ENCODE data around the gene DHODH. TPM values are rescaled to one million over a fixed set of nuclear protein-coding genes. Genes with fewer than 3 reads are reported as not detected.

DHODH gene
- total and polyA plus RNA-seq, 2 of the 13 experiments (the other 11 are each of a cell fraction or from before 2014, with no cell fraction given): 10.7 to 16.4 TPM

- in situ Hi-C loops (cut with HindIII; ENCODE audit: extremely low pct_ligation_motif_present, low pct_unique_long_range_greater_than_20kb) (no loop called here), intact Hi-C loops (cut with micrococcal nuclease; ENCODE audit: unreplicated experiment) (no loop called here)
- peaks cover 8 to 36% of the 10 kb centered on the region in 2 experiments for H3K36me3 ChIP-seq (replicated peaks in 1 of 2; ENCODE audit: control insufficient read depth in 1 of 2, insufficient read depth in 2 of 2, low read length in 2 of 2)
- no peak overlapping the region for H3K4me2 ChIP-seq (ENCODE audit: low read depth, low read length)
- no peak for DNase-seq (ENCODE audit: low spot score)
- H3K9ac ChIP-seq (ENCODE audit: insufficient read depth, low read depth, low read length): no peak overlapping the region
- FAIRE-seq: no peak
- peaks cover 39% of the 10 kb centered on the region for H3K4me1 ChIP-seq (ENCODE audit: insufficient read depth, low read length)
- BruUV-seq (replicated peaks): no TSS peak
- H3K4me3 ChIP-seq (replicated peaks in 1 of 3; ENCODE audit: insufficient read depth in 1 of 3, low read depth in 2 of 3, low read length in 3 of 3): no peak overlapping the region
- H2AFZ ChIP-seq (ENCODE audit: low read length): no peak overlapping the region
- TF ChIP-seq ZNF83 (CRISPR knock-in tag; IDR thresholded peaks at IDR 0.05; ENCODE audit: borderline replicate concordance) (no peak), ZNF629 (CRISPR knock-in tag; conservative IDR thresholded peaks at IDR 0.05) (peak; percentile 80)
- no peaks in the 10 kb centered on the region for H3K9me3 ChIP-seq (ENCODE audit: low read length)
- ChIA-PET POLR2A (interaction anchor here (0.9 to 2.0 kb wide), 2 partner anchors 39 to 79 kb away, joined by 4 to 5 read pairs; partner anchors contain the start of genes DHX38, HP and TXNL4B), CTCF (ENCODE audit: low intra/inter-chr PET ratio, low total read pairs) (no interaction called here)
- no peaks in the 10 kb centered on the region for H3K27me3 ChIP-seq (ENCODE audit: control insufficient read depth in 1 of 2, insufficient read depth in 2 of 2, low read length in 2 of 2)
- no peaks in the 10 kb centered on the region for H4K20me1 ChIP-seq (ENCODE audit: insufficient read depth, low read length)
- no peak for ATAC-seq
- H3K27ac ChIP-seq (ENCODE audit: extremely low read length, insufficient read depth, low read length): no peak overlapping the region
- whole genome bisulfite sequencing (ENCODE audit: low lambda C conversion rate): 96% methylated on average over 8 of the region's 8 CpGs
- no peaks in the 10 kb centered on the region for H3K79me2 ChIP-seq (ENCODE audit: insufficient read depth, low read length)
Observed at GRCh38 chr16:72014675-72015074, 6.1 kb downstream of the DHODH start.

- intact Hi-C loops (cut with micrococcal nuclease; ENCODE audit: unreplicated experiment): no loop called here
- POLR2A ChIA-PET: interaction anchor here (2.0 kb wide), 1 partner anchor 78 kb away, joined by 5 read pairs; the partner anchor contains the start of genes DHX38 and TXNL4B
Observed at GRCh38 chr16:72015124-72015523, 6.6 kb downstream of the DHODH start.

More at GRCh38 chr16:72015124-72015523, 6.6 kb downstream of the DHODH start:
- H3K4me2 ChIP-seq (ENCODE audit: low read depth, low read length): no peak overlapping the region
- FAIRE-seq (no peak), ATAC-seq (no peak), DNase-seq (ENCODE audit: low spot score) (no peak)
- H3K79me2 ChIP-seq (ENCODE audit: insufficient read depth, low read length): no peaks in the 10 kb centered on the region
- WGBS (ENCODE audit: low lambda C conversion rate): 89% methylated on average over 3 of the region's 3 CpGs
- BruUV-seq (replicated peaks): no TSS peak
- no peaks in the 10 kb centered on the region for H3K27me3 ChIP-seq (ENCODE audit: control insufficient read depth in 1 of 2, insufficient read depth in 2 of 2, low read length in 2 of 2)
- peaks cover 8 to 36% of the 10 kb centered on the region in 2 experiments for H3K36me3 ChIP-seq (replicated peaks in 1 of 2; ENCODE audit: control insufficient read depth in 1 of 2, insufficient read depth in 2 of 2, low read length in 2 of 2)
- H3K9me3 ChIP-seq (ENCODE audit: low read length): no peaks in the 10 kb centered on the region
- H3K4me1 ChIP-seq (ENCODE audit: insufficient read depth, low read length): peaks cover 34% of the 10 kb centered on the region
- no peak overlapping the region for H3K9ac ChIP-seq (ENCODE audit: insufficient read depth, low read depth, low read length)
- CTCF ChIA-PET (ENCODE audit: low intra/inter-chr PET ratio, low total read pairs): no interaction called here
- H4K20me1 ChIP-seq (ENCODE audit: insufficient read depth, low read length): no peaks in the 10 kb centered on the region
- H3K27ac ChIP-seq (ENCODE audit: extremely low read length, insufficient read depth, low read length): no peak overlapping the region
- H2AFZ ChIP-seq (ENCODE audit: low read length): no peak overlapping the region
- TF ChIP-seq, protein P1, sequence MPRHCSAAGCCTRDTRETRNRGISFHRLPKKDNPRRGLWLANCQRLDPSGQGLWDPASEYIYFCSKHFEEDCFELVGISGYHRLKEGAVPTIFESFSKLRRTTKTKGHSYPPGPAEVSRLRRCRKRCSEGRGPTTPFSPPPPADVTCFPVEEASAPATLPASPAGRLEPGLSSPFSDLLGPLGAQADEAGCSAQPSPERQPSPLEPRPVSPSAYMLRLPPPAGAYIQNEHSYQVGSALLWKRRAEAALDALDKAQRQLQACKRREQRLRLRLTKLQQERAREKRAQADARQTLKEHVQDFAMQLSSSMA (CRISPR knock-in tag; IDR thresholded peaks at IDR 0.05): no peak
- no peak for TF ChIP-seq ZNF383 (CRISPR knock-in tag; IDR thresholded peaks at IDR 0.05; ENCODE audit: borderline replicate concordance)
- no peak for TF ChIP-seq ZNF33A (CRISPR knock-in tag; IDR thresholded peaks at IDR 0.05; ENCODE audit: borderline replicate concordance)
- no peak for TF ChIP-seq CBX5 (CRISPR knock-in tag; IDR thresholded peaks at IDR 0.05; ENCODE audit: borderline replicate concordance)
- TF ChIP-seq ZNF207 (IDR thresholded peaks at IDR 0.05; ENCODE audit: borderline replicate concordance): no peak
- no peak for TF ChIP-seq ZNF329 (CRISPR knock-in tag; IDR thresholded peaks at IDR 0.05; ENCODE audit: low read depth)
- H3K4me3 ChIP-seq (replicated peaks in 1 of 3; ENCODE audit: insufficient read depth in 1 of 3, low read depth in 2 of 3, low read length in 3 of 3): no peak overlapping the region
- in situ Hi-C loops (cut with HindIII; ENCODE audit: extremely low pct_ligation_motif_present, low pct_unique_long_range_greater_than_20kb): no loop called here
